AG10803 (cell line): ENCODE measurements around the gene CD63.
"Not testable (repeated sequence)": the region's sequence is repeated elsewhere in the genome, so short reads cannot be mapped to it uniquely, and the experiment has no call there.

Source experiments
- DNase-seq: peaks from one replicate; pipeline ENCODE4 v3.0.0; 2010; ENCODE audit warnings: low read depth
- H3K4me3 ChIP-seq: 2 replicates; pipeline ENCODE4 v1.5.1; 2011; ENCODE audit warnings: mild to moderate bottlenecking, low read length, control low read depth
- TF ChIP-seq, protein P1 (sequence below): conservative IDR thresholded peaks from 2 replicates; pipeline ENCODE4 v1.5.1; 2011; ENCODE audit warnings: mild to moderate bottlenecking, low read length, control low read depth, inconsistent platforms

The CD63 gene, protein sequence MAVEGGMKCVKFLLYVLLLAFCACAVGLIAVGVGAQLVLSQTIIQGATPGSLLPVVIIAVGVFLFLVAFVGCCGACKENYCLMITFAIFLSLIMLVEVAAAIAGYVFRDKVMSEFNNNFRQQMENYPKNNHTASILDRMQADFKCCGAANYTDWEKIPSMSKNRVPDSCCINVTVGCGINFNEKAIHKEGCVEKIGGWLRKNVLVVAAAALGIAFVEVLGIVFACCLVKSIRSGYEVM

DNA sequence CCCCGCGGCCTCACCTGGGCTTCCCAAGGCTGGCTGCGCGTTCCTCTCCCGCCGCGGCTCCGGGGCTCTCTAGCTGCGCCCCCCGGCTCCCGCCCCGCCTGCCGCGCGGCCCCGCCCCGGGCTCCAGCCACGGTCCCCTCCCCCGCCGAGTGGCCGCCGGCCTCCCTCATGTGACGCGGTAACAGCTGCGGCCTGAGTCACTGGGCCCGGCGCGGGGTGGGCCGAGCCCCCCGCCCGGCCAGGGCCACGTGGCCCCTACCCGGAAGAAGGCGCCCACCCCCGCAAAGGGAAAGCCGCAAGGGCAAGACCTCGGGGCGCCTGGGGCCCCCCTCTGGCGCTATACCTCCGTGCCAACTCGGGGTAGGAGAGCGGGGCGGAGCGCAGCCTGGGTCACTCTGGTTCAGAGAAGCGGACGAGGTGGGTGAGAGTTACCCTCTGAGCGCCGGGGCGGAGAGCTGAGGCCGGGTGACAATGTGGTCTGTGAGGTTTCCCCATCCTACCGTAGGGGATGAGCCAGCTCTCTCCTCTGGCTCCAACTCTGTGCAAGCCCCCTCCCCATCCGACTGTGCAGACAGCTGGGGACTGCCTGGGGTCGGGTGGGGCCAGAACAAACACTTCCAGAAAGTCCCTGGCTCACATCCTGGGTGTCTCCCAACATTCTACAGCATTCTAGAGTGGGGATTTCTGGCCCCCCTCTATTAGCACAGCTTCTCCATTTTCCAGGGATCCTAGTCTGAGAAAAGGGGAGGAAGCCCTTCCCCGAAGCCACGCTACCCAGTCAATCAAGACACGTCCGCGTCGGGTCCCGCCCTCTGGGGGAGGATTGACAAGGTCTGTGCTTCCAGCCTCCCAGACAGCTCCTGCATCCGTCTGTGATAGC lies at the start of gene CD63:
Gene CD63, minus strand, starts transcription at position 71 of the 880 bp plus-strand sequence. CDS start 668 bp downstream, outside the sequence.
- peak within 1 kb of the TSS; percentile 95 for H3K4me3 ChIP-seq
- DNase-seq, result peak; percentile 89
- TF ChIP-seq, protein P1, sequence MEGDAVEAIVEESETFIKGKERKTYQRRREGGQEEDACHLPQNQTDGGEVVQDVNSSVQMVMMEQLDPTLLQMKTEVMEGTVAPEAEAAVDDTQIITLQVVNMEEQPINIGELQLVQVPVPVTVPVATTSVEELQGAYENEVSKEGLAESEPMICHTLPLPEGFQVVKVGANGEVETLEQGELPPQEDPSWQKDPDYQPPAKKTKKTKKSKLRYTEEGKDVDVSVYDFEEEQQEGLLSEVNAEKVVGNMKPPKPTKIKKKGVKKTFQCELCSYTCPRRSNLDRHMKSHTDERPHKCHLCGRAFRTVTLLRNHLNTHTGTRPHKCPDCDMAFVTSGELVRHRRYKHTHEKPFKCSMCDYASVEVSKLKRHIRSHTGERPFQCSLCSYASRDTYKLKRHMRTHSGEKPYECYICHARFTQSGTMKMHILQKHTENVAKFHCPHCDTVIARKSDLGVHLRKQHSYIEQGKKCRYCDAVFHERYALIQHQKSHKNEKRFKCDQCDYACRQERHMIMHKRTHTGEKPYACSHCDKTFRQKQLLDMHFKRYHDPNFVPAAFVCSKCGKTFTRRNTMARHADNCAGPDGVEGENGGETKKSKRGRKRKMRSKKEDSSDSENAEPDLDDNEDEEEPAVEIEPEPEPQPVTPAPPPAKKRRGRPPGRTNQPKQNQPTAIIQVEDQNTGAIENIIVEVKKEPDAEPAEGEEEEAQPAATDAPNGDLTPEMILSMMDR, result no peak

DNA sequence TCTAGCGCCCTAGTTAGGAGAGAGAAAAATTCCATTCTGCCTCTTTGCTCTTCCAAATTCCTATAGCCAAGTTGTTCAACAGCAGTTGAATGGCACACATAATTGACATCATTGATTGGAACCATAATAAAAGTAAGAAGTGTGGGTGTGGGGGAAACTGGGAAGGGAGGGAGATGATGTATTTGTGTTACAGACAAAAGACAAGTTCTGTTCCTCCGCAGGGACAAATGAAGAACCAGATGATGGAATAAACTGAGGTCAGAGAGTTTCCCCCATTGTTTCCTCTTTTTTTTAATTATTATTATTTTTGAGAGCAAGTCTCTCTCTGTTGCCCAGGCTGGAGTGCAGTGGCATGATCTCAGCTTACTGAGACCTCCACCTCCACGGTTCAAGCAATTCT lies 49.0 kb upstream of the CD63 start:
- H3K4me3 ChIP-seq, result no peak overlapping the region
- no peak for DNase-seq
- TF ChIP-seq, protein P1, result no peak

DNA sequence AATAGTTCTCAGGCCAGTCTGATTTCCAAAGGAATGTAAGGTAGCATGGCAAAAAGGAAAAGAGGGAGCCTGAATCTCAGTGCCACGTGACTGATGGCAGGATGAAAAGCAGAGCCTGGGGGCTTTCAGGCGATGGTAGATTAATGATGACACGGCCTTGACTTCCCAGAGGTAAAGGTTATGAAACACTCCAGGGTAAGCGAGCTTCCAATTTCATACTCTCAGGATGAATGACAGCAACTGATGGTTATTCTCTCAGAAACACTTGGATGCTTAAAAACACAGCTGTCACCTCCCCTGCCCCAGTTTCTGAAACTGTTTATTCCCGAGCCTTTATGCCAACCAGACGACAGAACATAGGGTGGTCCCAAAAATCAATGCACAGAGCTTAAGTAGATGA lies 42.9 kb upstream of the CD63 start:
- TF ChIP-seq, protein P1, result no peak
- no peak overlapping the region for H3K4me3 ChIP-seq
- DNase-seq, result no peak

DNA sequence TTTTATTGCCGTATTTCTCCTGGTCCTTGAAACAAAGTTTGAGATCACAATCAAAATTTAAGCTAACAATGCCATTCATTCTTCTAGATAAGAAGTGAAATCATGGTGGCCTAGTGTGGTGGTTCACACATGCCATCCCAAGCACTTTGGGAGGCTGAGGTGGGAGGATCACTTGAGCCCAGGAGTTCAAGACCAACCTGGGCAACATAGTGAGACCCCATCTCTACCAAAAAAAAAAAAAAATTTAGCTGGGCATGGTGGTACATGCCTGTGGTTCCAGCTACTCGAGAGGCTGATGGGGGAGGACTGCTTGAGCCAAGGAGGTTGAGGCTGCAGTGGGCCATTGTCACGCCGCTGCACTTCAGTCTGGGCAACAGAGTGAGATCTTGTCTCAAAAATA lies 38.3 kb upstream of the CD63 start:
- TF ChIP-seq, protein P1, result no peak
- DNase-seq, result no peak
- H3K4me3 ChIP-seq, result no peak overlapping the region

DNA sequence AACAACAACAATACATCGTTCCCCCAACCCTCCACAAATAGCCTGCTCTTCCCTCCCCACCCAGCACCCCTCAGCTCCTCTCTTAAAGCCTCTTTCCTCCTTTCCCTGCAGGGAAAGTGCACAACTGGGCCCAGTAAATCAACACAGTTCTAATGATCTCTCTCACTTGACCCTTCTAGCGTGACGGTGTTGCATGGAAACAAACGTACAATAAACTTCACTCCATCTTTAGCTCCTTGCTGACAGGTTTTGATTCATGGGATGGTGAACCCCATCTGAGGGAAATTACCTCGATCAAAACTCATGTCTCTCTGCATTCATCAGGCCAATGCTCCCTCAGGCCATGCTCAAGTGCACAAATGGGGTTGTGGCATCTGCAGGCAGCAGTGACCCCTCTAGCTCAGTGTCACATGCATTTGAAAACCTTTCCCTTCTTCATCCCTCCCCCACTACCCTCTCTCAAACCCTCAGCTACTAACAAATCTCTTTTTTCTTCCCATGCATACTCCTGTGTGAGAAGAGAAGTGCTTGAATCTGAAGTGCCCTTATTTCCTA lies 37.0 kb upstream of the CD63 start:
- no peak for DNase-seq
- TF ChIP-seq, protein P1, result no peak
- no peak overlapping the region for H3K4me3 ChIP-seq

DNA sequence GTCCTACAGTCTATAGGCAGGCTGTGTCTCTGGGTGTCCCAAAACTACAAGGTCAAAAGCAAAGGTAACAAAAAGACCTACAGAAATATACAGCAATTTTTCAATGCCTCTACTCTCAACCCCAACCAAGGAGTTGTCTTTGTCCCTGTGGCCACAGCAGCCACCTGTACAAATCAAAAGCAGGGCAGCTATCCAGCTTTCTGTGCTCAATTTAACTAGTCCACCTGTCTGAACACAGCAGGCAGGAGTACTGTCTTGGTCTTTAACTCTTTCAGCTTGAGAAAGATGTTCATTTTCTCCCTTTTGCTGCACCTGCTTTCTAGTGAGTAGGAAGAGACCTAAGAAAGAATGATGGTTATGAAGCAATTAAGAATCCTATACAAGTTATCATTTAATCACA lies 33.8 kb upstream of the CD63 start:
- no peak overlapping the region for H3K4me3 ChIP-seq
- TF ChIP-seq, protein P1, result no peak
- DNase-seq, result no peak

DNA sequence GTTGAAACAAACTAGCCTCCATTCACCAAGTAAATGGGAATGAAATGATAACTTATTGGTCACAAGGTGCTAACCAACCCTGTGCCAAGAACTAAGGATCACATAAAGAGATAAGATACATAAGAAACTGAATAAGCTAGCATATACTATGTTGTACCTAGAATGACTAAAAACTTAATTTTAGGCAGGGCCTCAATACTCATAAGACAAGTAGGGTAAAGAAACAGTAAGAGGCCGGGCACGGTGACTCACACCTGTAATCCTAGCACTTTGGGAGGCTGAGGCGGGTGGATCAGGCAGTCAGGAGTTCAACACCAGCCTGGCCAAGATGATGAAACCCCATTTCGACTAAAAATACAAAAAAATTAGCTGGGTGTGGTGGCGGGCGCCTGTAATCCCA lies 31.9 kb upstream of the CD63 start:
- TF ChIP-seq, protein P1, result no peak
- no peak overlapping the region for H3K4me3 ChIP-seq
- no peak for DNase-seq

DNA sequence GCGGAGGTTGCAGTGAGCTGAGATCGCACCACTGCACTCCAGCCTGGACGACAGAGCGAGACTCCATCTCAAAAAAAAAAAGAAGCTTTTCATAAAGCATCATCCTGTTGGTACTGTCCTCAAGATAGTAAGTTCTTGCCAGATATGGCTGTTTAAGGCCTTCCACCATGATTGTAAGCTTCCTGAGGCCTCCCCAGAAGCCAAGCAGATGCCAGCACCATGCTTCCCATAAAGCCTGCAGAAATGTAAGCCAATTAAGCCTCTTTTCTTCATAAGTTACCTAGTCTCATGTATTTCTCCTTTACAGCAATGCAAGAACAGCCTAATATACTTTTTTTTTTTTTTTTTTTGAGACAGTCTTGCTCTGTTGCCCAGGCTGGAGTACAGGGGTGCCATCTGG lies 29.8 kb upstream of the CD63 start:
- H3K4me3 ChIP-seq, DNase-seq: not testable (repeated sequence)
